SU-DHL-6 (cell line): ENCODE measurements around the gene EPHA8.

Experiments
- EZH2phosphoT487 ChIP-seq: fragments of 200-600 bp; sonication (generic), shearing (Covaris generic); conservative IDR thresholded peaks from 2 replicates; pipeline ENCODE4 v1.6.1; 2018; ENCODE audit warnings: mild to moderate bottlenecking, antibody characterized with exemption, low read length, moderate library complexity, mixed read lengths
- TF ChIP-seq, protein P1 (sequence below): fragments of 200-600 bp; sonication (generic); IDR thresholded peaks from one replicate; pipeline ENCODE4 v1.5.1; 2017; ENCODE audit warnings: antibody characterized with exemption, mild to moderate bottlenecking, low read length, moderate library complexity; ENCODE audit not compliant: insufficient read depth, poor library complexity, severe bottlenecking

DNA sequence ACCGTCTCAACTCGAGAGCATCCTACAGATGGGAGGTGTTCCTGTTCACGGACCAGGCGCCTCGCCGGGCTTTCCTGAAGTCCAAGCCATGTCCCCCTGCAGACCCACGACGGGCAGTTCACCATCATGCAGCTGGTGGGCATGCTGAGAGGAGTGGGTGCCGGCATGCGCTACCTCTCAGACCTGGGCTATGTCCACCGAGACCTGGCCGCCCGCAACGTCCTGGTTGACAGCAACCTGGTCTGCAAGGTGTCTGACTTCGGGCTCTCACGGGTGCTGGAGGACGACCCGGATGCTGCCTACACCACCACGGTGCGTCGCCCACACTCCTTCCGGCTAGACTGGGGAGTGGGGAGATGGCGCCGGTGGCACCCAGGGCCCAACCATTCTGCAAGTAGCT, 35.4 kb downstream of the EPHA8 start:
- TF ChIP-seq, protein P1, sequence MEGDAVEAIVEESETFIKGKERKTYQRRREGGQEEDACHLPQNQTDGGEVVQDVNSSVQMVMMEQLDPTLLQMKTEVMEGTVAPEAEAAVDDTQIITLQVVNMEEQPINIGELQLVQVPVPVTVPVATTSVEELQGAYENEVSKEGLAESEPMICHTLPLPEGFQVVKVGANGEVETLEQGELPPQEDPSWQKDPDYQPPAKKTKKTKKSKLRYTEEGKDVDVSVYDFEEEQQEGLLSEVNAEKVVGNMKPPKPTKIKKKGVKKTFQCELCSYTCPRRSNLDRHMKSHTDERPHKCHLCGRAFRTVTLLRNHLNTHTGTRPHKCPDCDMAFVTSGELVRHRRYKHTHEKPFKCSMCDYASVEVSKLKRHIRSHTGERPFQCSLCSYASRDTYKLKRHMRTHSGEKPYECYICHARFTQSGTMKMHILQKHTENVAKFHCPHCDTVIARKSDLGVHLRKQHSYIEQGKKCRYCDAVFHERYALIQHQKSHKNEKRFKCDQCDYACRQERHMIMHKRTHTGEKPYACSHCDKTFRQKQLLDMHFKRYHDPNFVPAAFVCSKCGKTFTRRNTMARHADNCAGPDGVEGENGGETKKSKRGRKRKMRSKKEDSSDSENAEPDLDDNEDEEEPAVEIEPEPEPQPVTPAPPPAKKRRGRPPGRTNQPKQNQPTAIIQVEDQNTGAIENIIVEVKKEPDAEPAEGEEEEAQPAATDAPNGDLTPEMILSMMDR = no peak
- TF ChIP-seq EZH2phosphoT487 = no peak
